Heart left ventricle (tissue), 16 donors: Measurements from ENCODE around the gene MLLT10. TPM values are rescaled to one million over a fixed set of nuclear protein-coding genes. Genes with fewer than 3 reads are reported as not detected.

Experiments
- ATAC-seq, 4 donors: fragments of 200-7000 bp; cut with Tn5 transposase; one replicate each; pipeline ENCODE4 v1.9.1; 2020 to 2022; ENCODE audit warnings: moderate library complexity in 4 of 4, mild to moderate bottlenecking in 3 of 4, moderate number of reproducible peaks in 1 of 4
- DNase-seq, 5 donors: peaks; one replicate each; pipeline ENCODE4 v3.0.0-alpha.2; 2020
- H3K27ac ChIP-seq, 12 donors: fragments of 200-600 bp; sonication (generic) in 4 of 12; one replicate each; pipeline versions ENCODE4 v1.5.0 to v1.8.0; 2016 to 2022; ENCODE audit warnings: mild to moderate bottlenecking in 2 of 12
- H3K27me3 ChIP-seq, 9 donors: fragments of 200-600 bp; sonication (generic) in 2 of 9; one replicate each; pipeline versions ENCODE4 v1.5.1 to v1.8.0; 2016 to 2022; ENCODE audit warnings: mild to moderate bottlenecking in 3 of 9
- H3K36me3 ChIP-seq, 9 donors: fragments of 200-600 bp; sonication (generic) in 2 of 9; one replicate each; pipeline versions ENCODE4 v1.5.0 to v1.8.0; 2018 to 2022; ENCODE audit warnings: mild to moderate bottlenecking in 2 of 9
- H3K4me1 ChIP-seq, 12 donors: fragments of 200-600 bp; sonication (generic) in 4 of 12; one replicate each; pipeline versions ENCODE4 v1.5.0 to v1.8.0; 2016 to 2022; ENCODE audit warnings: mild to moderate bottlenecking in 3 of 12
- H3K4me3 ChIP-seq, 12 donors: fragments of 200-600 bp; sonication (generic) in 4 of 12; one replicate each; pipeline versions ENCODE4 v1.5.0 to v1.8.0; 2017 to 2022; ENCODE audit warnings: mild to moderate bottlenecking in 9 of 12, moderate library complexity in 4 of 12
- H3K9me3 ChIP-seq, 12 donors: fragments of 200-600 bp; sonication (generic) in 4 of 12; one replicate each; pipeline versions ENCODE4 v1.5.0 to v1.8.0; 2016 to 2022; ENCODE audit warnings: mild to moderate bottlenecking in 1 of 12
- CTCF ChIP-seq, 12 donors: fragments of 200-600 bp; sonication (generic) in 4 of 12; IDR thresholded peaks; one replicate each; pipeline versions ENCODE4 v1.5.0 to v1.8.0; 2018 to 2022; ENCODE audit warnings: antibody characterized with exemption in 12 of 12, mild to moderate bottlenecking in 5 of 12
- POLR2A ChIP-seq, 2 donors: fragments of 450-650 bp; IDR thresholded peaks; one replicate each; pipeline ENCODE4 v1.6.1; 2017; ENCODE audit warnings: antibody characterized with exemption in 2 of 2, mild to moderate bottlenecking in 2 of 2, moderate library complexity in 2 of 2
- WGBS, 4 donors: extraction: QIAGEN DNeasy Blood & Tissue Kit in 2 of 4; methylation state at CpG; one replicate each; pipeline versions ENCODE4 v1.1.5 to v1.1.7; 2013 to 2018; 5-methylcytosine and 5-hydroxymethylcytosine counted together
- intact Hi-C, 10 donors: fragments of 100-400 bp; cut with DNase I; formaldehyde crosslinking; loops; one replicate each; pipeline versions ENCODE4 v1.11.1 to v1.14.2; 2022
- polyA plus RNA-seq, 2 donors: library from polyadenylated mRNA; stranded (reverse); fragments of 200-250 nt; gene quantifications; one replicate each; pipeline ENCODE4 v1.2.3, GENCODE V29; 2013
- total RNA-seq, 9 donors: library from RNA; depleted of rRNA in 2 of 9; stranded (reverse); fragments of >200 nt in 2 of 9; fragmentation: NEBNext Ultra II Directional in 3 of 9; extraction: Animal tissue kit (Norgen Biotek cat#: 25700) in 3 of 9; gene quantifications; one replicate each; pipeline versions ENCODE4 v1.1.0 to v1.2.4, GENCODE V29; 2016 to 2023
- donor health status: ischemic (EF 13 %, LVEDD 7.1; RV severe dilation, severe dysfunction).
- donor health status: healthy with polysubstance abuse.
- donor health status: DM: no; HTN: yes; CAD: no.
- donor health status: DM: no; HTN: no; CAD: no.
- donor health status: ischemic (EF 25% LVEDD 6.9; RV normal size, moderate dysfunction).
- donor health status: ischemic (EF 25% LVEDD 5.7; RV mildly dilated, moderate dysfunction).
- donor health status: healthy.
- donor health status: DM: yes; HTN: yes; CAD: no.
- donor health status: ischemic (EF 35%, LVEDD 5.7; RV mildly dilated, moderate dysfunction).
- donor health status: nonischemic (EF 11% LVEDD 7.7; RV severe dilation, severe dysfunction).
- donor health status: DM: yes; HTN: yes; CAD: no.
- donor health status: PGD.
- donor health status: ischemic (EF 29% LVEDD 5.4; RV normal size, mild dysfunction).
- donor health status: nonischemic (EF 23%, LVEDD 6.1; RV moderate dilation, normal function).

MLLT10 gene
- total and polyA plus RNA-seq, 11 donors, result 16.0 to 30.7 (median 25.2) TPM

GRCh38 chr10:21728618-21729017 lies 194.6 kb downstream of the MLLT10 start:
- ATAC-seq (no peak), DNase-seq (no peak)
- 94 to 98% (median 96%) methylated on average over 3 of the region's 3 CpGs for WGBS, 4 donors
- intact Hi-C loops, result loop anchor here in 1 of 10 donors (10.0 kb wide), 2 partner anchors 194 to 654 kb away; partner anchors contain the start of gene MLLT10
- H3K4me1 ChIP-seq, result peaks cover 0 to 26% (median 18%) of the 10 kb centered on the region in 12 donors
- no peaks in the 10 kb centered on the region for H3K9me3 ChIP-seq
- H3K4me3 ChIP-seq, result no peak overlapping the region
- no peak for TF ChIP-seq CTCF (IDR thresholded peaks at IDR 0.05)
- TF ChIP-seq POLR2A (IDR thresholded peaks at IDR 0.05), result no peak
- peaks cover 0 to 44% (median 29%) of the 10 kb centered on the region in 9 donors for H3K36me3 ChIP-seq
- H3K27me3 ChIP-seq, result no peaks in the 10 kb centered on the region
- H3K27ac ChIP-seq, result no peak overlapping the region

GRCh38 chr10:21732067-21732772 lies 198.2 kb downstream of the MLLT10 start:
- WGBS, 4 donors, result 19 to 26% (median 20%) methylated on average over 10 of the region's 10 CpGs
- Histone ChIP-seq H3K9me3 (no peaks in the 10 kb centered on the region), H3K27ac (no peak overlapping the region), H3K27me3 (no peaks in the 10 kb centered on the region), H3K4me1 (peaks cover 0 to 10% (median 4%) of the 10 kb centered on the region in 12 donors), H3K36me3 (peaks cover 0 to 79% (median 49%) of the 10 kb centered on the region in 9 donors), H3K4me3 (no peak overlapping the region)
- ATAC-seq (peak; percentile 87 to 96 (median 94)), DNase-seq (peak; percentile 59 to 79 (median 64))
- intact Hi-C loops, result loop anchor here (1.0 to 10.0 kb wide), 14 partner anchors 195 to 657 kb away; partner anchors contain the start of gene MLLT10 (in 1 of the 10)
- TF ChIP-seq CTCF (IDR thresholded peaks at IDR 0.05) (peak; percentile 77 to 94 (median 88)), POLR2A (IDR thresholded peaks at IDR 0.05) (no peak)

GRCh38 chr10:21733710-21734109 lies 199.7 kb downstream of the MLLT10 start:
- H3K9me3 ChIP-seq, result no peaks in the 10 kb centered on the region
- peaks cover 0 to 10% (median 2%) of the 10 kb centered on the region in 12 donors for H3K4me1 ChIP-seq
- intact Hi-C loops, result loop anchor here (2.0 to 10.0 kb wide), 12 partner anchors 196 to 659 kb away; partner anchors contain the start of gene MLLT10 (in 1 of the 10)
- H3K27ac ChIP-seq, result no peak overlapping the region
- H3K36me3 ChIP-seq, result peaks cover 0 to 79% (median 57%) of the 10 kb centered on the region in 9 donors
- DNase-seq (no peak), ATAC-seq (peak in 1 of 4 donors; percentile 29)
- H3K4me3 ChIP-seq, result no peak overlapping the region
- 72 to 77% (median 74%) methylated on average over 6 of the region's 6 CpGs for WGBS, 4 donors
- H3K27me3 ChIP-seq, result no peaks in the 10 kb centered on the region
- TF ChIP-seq POLR2A (IDR thresholded peaks at IDR 0.05) (no peak), CTCF (IDR thresholded peaks at IDR 0.05) (no peak)

DNA sequence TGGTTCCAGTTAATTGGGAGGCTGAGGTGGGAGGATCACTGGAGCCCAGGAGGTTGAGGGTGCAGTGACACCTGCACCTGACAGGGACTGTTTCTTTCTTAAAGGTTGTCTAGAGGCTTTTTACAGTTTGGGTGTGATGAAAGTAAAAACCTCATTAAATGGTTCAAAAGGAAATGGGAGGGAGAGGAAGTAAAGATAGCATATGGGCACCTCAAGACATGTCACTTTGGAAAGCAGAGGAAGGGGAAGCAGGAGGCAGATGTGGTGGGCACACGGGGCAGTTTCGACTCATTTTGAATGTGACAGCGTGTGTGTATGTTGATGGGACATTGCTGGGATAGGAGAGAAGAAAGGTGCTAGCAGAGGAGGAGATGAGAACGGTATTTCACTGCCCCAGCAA lies 203.1 kb downstream of the MLLT10 start:
- H3K4me3 ChIP-seq, result no peak overlapping the region
- H3K27ac ChIP-seq, result no peak overlapping the region
- intact Hi-C loops, result loop anchor here in 6 of 10 donors (10.0 kb wide), 6 partner anchors 202 to 662 kb away; partner anchors contain the start of gene MLLT10 (in 1 of the 6)
- H3K36me3 ChIP-seq, result peaks cover 0 to 93% (median 80%) of the 10 kb centered on the region in 9 donors
- no peaks in the 10 kb centered on the region for H3K27me3 ChIP-seq
- TF ChIP-seq POLR2A (IDR thresholded peaks at IDR 0.05) (no peak), CTCF (IDR thresholded peaks at IDR 0.05) (no peak)
- peaks cover 0 to 7% (median 2%) of the 10 kb centered on the region in 12 donors for H3K4me1 ChIP-seq
- no peaks in the 10 kb centered on the region for H3K9me3 ChIP-seq
- DNase-seq, result no peak
- no peak for ATAC-seq
- WGBS, 4 donors, result 76 to 83% (median 80%) methylated on average over 4 of the region's 4 CpGs
